ENCODE data around the gene FEN1. TPM values are rescaled to one million over a fixed set of nuclear protein-coding genes. Genes with fewer than 3 reads are reported as not detected.

Gene FEN1
- total and polyA plus RNA-seq, 2 of the 8 experiments (the other 6 are each of a cell fraction or from before 2014, with no cell fraction given): 52.6 to 86.1 TPM

DNA sequence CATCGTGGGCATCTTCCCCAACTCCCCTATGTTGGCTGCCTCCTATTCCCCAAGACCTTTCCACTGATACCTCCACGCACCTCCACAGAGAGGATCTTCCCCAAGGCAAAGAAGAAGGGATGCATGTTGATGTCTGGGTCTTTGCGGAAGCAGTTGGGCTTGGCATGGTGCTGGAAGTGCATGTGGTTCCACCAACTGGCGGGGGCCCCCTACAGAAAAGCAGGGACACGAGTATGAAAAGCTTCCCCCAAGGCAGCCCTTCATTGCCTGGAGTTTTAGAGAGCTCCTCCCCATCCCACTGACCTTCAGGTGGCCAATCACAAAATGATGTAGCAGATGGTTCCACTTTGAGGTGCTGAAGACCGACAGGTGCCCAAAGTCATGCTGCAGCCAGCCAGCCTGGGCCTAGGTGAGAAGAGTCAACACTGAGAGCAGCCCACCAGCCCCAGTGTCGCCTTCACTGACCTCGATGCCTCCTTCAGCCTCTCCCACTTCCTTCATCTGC is 18.0 kb downstream of the FEN1 start (continued):
- TF ChIP-seq JUND (IDR thresholded peaks at IDR 0.05; ENCODE audit: low read length) (no peak), RNF2 (IDR thresholded peaks at IDR 0.05; ENCODE audit: borderline replicate concordance, low read depth, low read length, missing control alignments, poor library complexity, severe bottlenecking) (no peak), MAFK (IDR thresholded peaks at IDR 0.05; ENCODE audit: low read depth, low read length) (no peak), NRF1 (IDR thresholded peaks at IDR 0.05; ENCODE audit: low read depth, low read length) (no peak), SIN3A (conservative IDR thresholded peaks at IDR 0.05 in 1 of 2, IDR thresholded peaks at IDR 0.05 in 1 of 2; ENCODE audit: low read depth in 1 of 2, low read length in 2 of 2) (no peak), GABPA (IDR thresholded peaks at IDR 0.05; ENCODE audit: borderline replicate concordance, insufficient read depth, low read length) (no peak), ATF3 (IDR thresholded peaks at IDR 0.05; ENCODE audit: insufficient read depth, low read depth, low read length) (no peak)
